OCI-LY7 (cell line): ENCODE data around the gene ZNF692. TPM values are rescaled to one million over a fixed set of nuclear protein-coding genes. Genes with fewer than 3 reads are reported as not detected.

ENCODE experiments used
- BruUV-seq: library from RNA; stranded (reverse); fragments of 400-500 nt; replicated peaks from 2 replicates; lab custom pipeline; 2021; lab: Mats Ljungman, UMichigan
- CTCF ChIA-PET: fragments of 300-600 bp; sonication (Branson Sonifier 250); formaldehyde crosslinking; loops from one replicate; lab custom pipeline; 2022; ENCODE audit warnings: antibody characterized with exemption; ENCODE audit not compliant: unreplicated experiment; lab: Charles Lee
- POLR2A ChIA-PET: fragments of 300-600 bp; sonication (Branson Sonifier 250); formaldehyde crosslinking; loops from one replicate; lab custom pipeline; 2022; ENCODE audit warnings: antibody characterized with exemption; lab: Charles Lee
- DNase-seq: peaks from one replicate; pipeline ENCODE4 v3.0.0-alpha.2; 2015; ENCODE audit warnings: low spot score
- H2AFZ ChIP-seq: fragments of 200-600 bp; sonication (generic), shearing (Covaris generic); 2 replicates; pipeline ENCODE4 v1.6.1; 2014; ENCODE audit warnings: mild to moderate bottlenecking, antibody characterized with exemption, low read length, moderate library complexity
- H3K27ac ChIP-seq: fragments of 200-600 bp; sonication (generic); 2 replicates; pipeline ENCODE4 v1.5.1; 2014; ENCODE audit warnings: mixed run types, low read depth, mild to moderate bottlenecking, moderate library complexity, low read length, inconsistent platforms; ENCODE audit not compliant: poor library complexity, severe bottlenecking
- H3K36me3 ChIP-seq: fragments of 200-600 bp; sonication (generic); 2 replicates; pipeline ENCODE4 v1.6.1; 2014; ENCODE audit warnings: mild to moderate bottlenecking, antibody characterized with exemption, low read length, moderate library complexity, mixed read lengths; ENCODE audit not compliant: insufficient read depth
- H3K4me1 ChIP-seq: fragments of 200-600 bp; sonication (generic); 2 replicates; pipeline ENCODE4 v1.5.1; 2014; ENCODE audit warnings: mild to moderate bottlenecking, low read length; ENCODE audit not compliant: insufficient read depth, poor library complexity, severe bottlenecking
- H3K4me2 ChIP-seq: fragments of 200-600 bp; sonication (generic); 2 replicates; pipeline ENCODE4 v1.6.1; 2014; ENCODE audit warnings: mild to moderate bottlenecking, low read length
- H3K4me3 ChIP-seq: fragments of 200-600 bp; sonication (generic); 2 replicates; pipeline ENCODE4 v1.5.1; 2014; ENCODE audit warnings: mild to moderate bottlenecking, low read depth, low read length; ENCODE audit not compliant: poor library complexity, severe bottlenecking
- H3K79me2 ChIP-seq: fragments of 200-600 bp; sonication (generic); 2 replicates; pipeline ENCODE4 v1.6.1; 2016; ENCODE audit warnings: low read depth, mild to moderate bottlenecking, low read length, moderate library complexity, mixed read lengths; ENCODE audit not compliant: insufficient read depth
- H3K9me2 ChIP-seq: fragments of 200-600 bp; sonication (generic); 2 replicates; pipeline ENCODE4 v1.6.1; 2016; ENCODE audit warnings: mild to moderate bottlenecking, low read length, mixed read lengths; ENCODE audit not compliant: insufficient read depth
- H3K9me3 ChIP-seq: fragments of 200-600 bp; sonication (generic); 2 replicates; pipeline ENCODE4 v1.6.1; 2014; ENCODE audit warnings: mild to moderate bottlenecking, mixed run types, low read length, mixed read lengths
- H4K20me1 ChIP-seq: fragments of 200-600 bp; sonication (generic); 2 replicates; pipeline ENCODE4 v1.6.1; 2014; ENCODE audit warnings: mild to moderate bottlenecking, antibody characterized with exemption, low read length, moderate library complexity, mixed read lengths; ENCODE audit not compliant: insufficient read depth
- EZH2phosphoT487 ChIP-seq: fragments of 200-600 bp; sonication (generic); IDR thresholded peaks from 2 replicates; pipeline ENCODE4 v1.6.1; 2018; ENCODE audit warnings: low read depth, borderline replicate concordance, mild to moderate bottlenecking, mixed run types, antibody characterized with exemption, low read length, moderate library complexity, mixed read lengths
- intact Hi-C: fragments of 100-400 bp; cut with micrococcal nuclease; formaldehyde crosslinking; loops from one replicate; pipeline ENCODE4 v1.10.0; 2022; ENCODE audit not compliant: unreplicated experiment
- total RNA-seq, 2 experiments: library from RNA; depleted of rRNA in 1 of 2; stranded (reverse); fragments of >200 nt in 1 of 2; shearing (Covaris generic) in 1 of 2; gene quantifications; 2 replicates each; pipeline ENCODE4 v1.2.3, GENCODE V29; 2014 to 2022
- TF ChIP-seq, protein P1 (sequence below): fragments of 200-600 bp; sonication (generic); conservative IDR thresholded peaks from 2 replicates; pipeline ENCODE4 v1.5.1; 2014; ENCODE audit warnings: mild to moderate bottlenecking, antibody characterized with exemption, low read length, moderate library complexity, mixed read lengths

ZNF692 gene
- total RNA-seq, 2 experiments from 2014 or later, result 65.0 to 67.4 TPM

DNA sequence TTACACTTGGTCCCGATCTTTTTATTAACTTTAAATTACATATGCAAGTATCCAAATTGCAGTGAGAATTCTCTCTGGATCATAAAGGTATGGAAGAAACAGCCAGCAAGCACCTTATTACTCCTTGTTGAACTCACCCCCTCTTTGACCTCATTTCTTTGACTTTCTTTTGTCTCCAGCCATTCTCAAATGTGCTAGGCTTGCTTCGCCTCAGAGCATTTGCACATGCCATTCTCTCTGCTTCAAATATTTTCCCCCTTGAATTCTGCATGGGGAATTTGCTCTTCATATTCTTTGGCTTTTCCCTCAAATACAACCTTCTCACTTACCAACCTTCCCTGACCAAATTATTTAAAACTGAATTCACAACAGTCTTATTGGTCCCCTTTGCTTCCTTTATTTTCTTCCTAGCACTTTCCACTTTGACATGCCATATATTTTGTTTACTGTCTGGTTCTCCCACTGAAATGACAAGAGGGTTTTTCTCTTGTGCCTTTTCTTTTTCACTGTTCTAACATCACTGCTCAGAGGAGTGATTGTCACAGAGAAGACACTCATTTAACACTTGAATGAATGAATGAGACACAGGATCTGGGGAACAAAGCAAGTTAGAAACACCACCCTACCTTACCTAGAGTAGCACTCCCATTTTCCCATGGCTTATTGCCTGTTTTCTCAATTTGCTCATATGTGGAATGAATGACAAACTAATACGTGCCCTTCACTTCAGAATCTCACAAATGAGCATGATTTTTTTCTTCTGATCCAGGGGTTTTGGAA, 45.7 kb upstream of the ZNF692 start:
- H4K20me1 ChIP-seq, result no peaks in the 10 kb centered on the region
- TF ChIP-seq, protein P1, sequence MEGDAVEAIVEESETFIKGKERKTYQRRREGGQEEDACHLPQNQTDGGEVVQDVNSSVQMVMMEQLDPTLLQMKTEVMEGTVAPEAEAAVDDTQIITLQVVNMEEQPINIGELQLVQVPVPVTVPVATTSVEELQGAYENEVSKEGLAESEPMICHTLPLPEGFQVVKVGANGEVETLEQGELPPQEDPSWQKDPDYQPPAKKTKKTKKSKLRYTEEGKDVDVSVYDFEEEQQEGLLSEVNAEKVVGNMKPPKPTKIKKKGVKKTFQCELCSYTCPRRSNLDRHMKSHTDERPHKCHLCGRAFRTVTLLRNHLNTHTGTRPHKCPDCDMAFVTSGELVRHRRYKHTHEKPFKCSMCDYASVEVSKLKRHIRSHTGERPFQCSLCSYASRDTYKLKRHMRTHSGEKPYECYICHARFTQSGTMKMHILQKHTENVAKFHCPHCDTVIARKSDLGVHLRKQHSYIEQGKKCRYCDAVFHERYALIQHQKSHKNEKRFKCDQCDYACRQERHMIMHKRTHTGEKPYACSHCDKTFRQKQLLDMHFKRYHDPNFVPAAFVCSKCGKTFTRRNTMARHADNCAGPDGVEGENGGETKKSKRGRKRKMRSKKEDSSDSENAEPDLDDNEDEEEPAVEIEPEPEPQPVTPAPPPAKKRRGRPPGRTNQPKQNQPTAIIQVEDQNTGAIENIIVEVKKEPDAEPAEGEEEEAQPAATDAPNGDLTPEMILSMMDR, result no peak
- no peak for TF ChIP-seq EZH2phosphoT487
- H3K27ac ChIP-seq, result no peak overlapping the region
- peak overlapping the region; percentile 85 for H3K4me2 ChIP-seq
- ChIA-PET POLR2A (interaction anchor here (0.7 to 2.0 kb wide), 7 partner anchors 18 to 99 kb away, joined by 3 to 8 read pairs (median 4); partner anchors contain the start of gene ZNF692), CTCF (no interaction called here)
- H3K9me2 ChIP-seq, result no peaks in the 10 kb centered on the region
- no peak overlapping the region; the same call in 1 of the 2 replicates for H2AFZ ChIP-seq
- H3K79me2 ChIP-seq, result peaks cover 13% of the 10 kb centered on the region; the same call in 1 of the 2 replicates
- peaks cover 16% of the 10 kb centered on the region for H3K4me1 ChIP-seq
- intact Hi-C loops, result no loop called here
- H3K9me3 ChIP-seq, result no peaks in the 10 kb centered on the region
- DNase-seq, result no peak
- BruUV-seq, result no TSS peak
- peak overlapping the region; percentile 72 for H3K4me3 ChIP-seq
- H3K36me3 ChIP-seq, result no peaks in the 10 kb centered on the region

DNA sequence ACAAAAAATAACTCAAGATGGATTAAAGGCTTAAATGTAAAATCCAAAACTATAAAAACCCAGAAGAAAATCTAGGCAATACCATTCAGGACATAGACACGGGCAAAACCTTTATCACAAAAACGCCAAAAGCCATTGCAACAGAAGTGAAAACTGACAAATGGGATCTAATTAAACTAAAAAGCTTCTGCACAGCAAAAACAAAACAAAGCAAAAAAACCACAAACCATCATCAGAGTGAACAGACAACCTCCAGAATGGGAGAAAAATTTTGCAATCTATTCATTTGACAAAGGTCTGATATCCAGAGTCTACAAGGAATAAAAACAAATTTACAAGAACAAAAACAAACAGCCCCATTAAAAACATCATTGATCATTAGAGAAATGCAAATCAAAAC, 42.7 kb upstream of the ZNF692 start:
- DNase-seq, result no peak
- Histone ChIP-seq H3K27ac (no peak overlapping the region), H3K4me3 (no peak overlapping the region), H4K20me1 (no peaks in the 10 kb centered on the region), H3K36me3 (no peaks in the 10 kb centered on the region), H3K9me3 (no peaks in the 10 kb centered on the region), H3K9me2 (no peaks in the 10 kb centered on the region), H2AFZ (no peak overlapping the region), H3K4me2 (no peak overlapping the region), H3K79me2 (no peaks in the 10 kb centered on the region), H3K4me1 (peaks cover 9% of the 10 kb centered on the region)
- ChIA-PET POLR2A (interaction anchor here (0.6 kb wide), 1 partner anchor 10 kb away, joined by 3 read pairs; no protein-coding TSS in a partner anchor), CTCF (no interaction called here)
- TF ChIP-seq, protein P1, result no peak
- no peak for TF ChIP-seq EZH2phosphoT487
- no TSS peak for BruUV-seq
- intact Hi-C loops, result no loop called here

DNA sequence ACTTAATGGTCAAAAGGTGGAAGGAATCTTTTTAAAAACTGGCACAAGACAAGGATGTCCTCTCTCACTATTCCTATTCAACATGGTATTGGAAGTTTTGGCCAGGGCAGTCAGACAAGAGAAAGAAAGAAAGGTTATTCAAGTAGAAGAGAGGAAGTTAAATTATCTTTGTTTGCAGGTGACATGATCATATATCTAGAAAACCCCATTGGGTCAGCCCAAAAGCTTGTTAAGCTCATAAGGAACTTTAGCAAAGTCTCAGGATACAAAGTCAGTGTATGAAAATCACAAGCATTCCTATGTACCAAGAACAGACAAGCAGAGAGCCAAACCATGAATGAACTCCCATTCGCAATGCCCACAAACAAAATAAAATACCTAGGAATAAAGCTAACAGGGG, 41.8 kb upstream of the ZNF692 start:
- no peak overlapping the region for H3K4me2 ChIP-seq
- no peaks in the 10 kb centered on the region for H4K20me1 ChIP-seq
- H3K4me1 ChIP-seq, result peaks cover 9% of the 10 kb centered on the region
- POLR2A ChIA-PET, result interaction anchor here (0.6 to 1.3 kb wide), 4 partner anchors 11 to 1590 kb away, joined by 3 to 6 read pairs (median 4); partner anchors contain the start of gene ZNF672
- H3K9me3 ChIP-seq, result no peaks in the 10 kb centered on the region
- intact Hi-C loops, result no loop called here
- no peak for TF ChIP-seq EZH2phosphoT487
- TF ChIP-seq, protein P1, result no peak
- no peaks in the 10 kb centered on the region for H3K79me2 ChIP-seq
- no TSS peak for BruUV-seq
- H3K27ac ChIP-seq, result no peak overlapping the region
- H3K4me3 ChIP-seq, result no peak overlapping the region
- CTCF ChIA-PET, result no interaction called here
- no peaks in the 10 kb centered on the region for H3K36me3 ChIP-seq
- no peak overlapping the region for H2AFZ ChIP-seq
- H3K9me2 ChIP-seq, result no peaks in the 10 kb centered on the region
- DNase-seq, result no peak
